NCI-H1105 (cell line): ENCODE measurements around the gene FUBP3.

ENCODE experiments used
- DNase-seq: peaks from one replicate; lab custom pipeline; 2025; lab: John Stamatoyannopoulos, UW

The FUBP3 gene

GRCh38 chr9:130578865-130579737, at the start of gene FUBP3:
TSS of gene FUBP3 (plus strand) at chr9:130579577. CDS start at chr9:130579681, 104 bp downstream.
- peak; percentile 88 for DNase-seq

DNA sequence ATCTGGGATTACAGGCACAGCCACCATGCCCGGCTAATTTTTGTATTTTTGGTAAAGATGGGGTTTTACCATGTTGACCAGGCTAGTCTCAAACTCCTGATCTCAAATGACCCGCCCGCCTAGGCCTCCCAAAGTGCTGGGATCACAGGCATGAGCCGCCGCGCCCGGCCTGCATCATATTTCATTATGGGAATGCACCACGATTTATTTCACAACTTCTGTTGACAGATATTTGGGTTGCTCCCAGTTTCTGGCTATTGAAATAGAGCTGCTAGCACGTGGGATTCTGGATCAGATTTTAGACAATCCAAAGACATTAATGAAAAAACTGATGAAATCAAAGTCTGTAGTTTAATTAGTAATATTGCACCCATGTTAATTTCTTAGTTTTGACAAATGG, 48.4 kb upstream of the FUBP3 start:
- DNase-seq = no peak

DNA sequence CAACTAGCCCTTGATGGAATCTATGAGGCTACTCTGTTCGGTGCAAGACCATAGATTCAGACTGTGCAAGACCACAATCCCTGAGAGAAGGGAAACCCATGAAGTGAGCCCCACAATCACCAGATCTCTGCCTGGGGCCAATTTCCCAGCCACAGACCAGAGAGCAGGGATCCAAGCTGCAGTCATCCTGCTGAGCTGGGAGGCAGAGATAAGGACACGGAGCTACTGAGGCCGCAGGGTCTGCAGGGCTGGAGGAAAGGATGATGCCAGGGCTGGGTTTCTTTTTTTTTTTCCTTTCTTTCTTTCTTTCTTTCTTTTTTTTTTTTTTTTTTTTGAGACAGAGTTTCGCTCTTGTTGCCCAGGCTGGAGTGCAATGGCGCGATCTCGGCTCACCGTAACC, 47.7 kb upstream of the FUBP3 start:
- no peak for DNase-seq

DNA sequence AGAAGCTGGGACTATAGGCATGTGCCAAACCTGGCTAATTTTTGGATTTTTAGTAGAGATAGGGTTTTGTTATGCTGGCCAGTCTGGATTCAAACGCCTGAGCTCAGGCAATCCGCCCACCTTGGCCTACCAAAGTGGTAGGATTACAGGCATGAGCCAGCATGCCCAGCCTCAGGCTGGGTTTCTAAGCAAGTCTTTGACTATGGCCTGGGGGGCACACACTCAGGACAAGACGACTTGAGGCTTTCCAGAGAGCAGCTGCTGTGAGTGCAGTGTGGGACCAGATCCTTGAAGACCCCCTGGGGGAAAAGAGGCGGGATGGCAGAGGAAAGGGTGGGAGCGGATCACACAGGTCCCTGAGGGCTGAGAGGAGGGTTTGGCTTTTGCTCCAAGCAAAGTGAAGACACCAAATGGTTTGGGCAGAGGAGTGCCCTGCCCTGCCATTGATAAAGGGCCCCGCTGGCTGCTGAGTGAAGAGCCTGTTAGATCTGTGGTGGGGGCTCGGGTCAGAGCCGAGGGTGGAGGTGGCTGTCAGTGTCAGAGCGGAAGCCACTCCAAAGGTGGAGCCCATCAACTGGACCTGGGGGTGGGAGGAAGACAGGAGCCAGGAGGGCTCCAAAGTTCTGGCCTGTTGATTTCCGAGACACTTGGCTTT, 46.8 kb upstream of the FUBP3 start:
- DNase-seq = no peak

GRCh38 chr9:130535818-130536521, 43.4 kb upstream of the FUBP3 start:
- peak; percentile 94 for DNase-seq

DNA sequence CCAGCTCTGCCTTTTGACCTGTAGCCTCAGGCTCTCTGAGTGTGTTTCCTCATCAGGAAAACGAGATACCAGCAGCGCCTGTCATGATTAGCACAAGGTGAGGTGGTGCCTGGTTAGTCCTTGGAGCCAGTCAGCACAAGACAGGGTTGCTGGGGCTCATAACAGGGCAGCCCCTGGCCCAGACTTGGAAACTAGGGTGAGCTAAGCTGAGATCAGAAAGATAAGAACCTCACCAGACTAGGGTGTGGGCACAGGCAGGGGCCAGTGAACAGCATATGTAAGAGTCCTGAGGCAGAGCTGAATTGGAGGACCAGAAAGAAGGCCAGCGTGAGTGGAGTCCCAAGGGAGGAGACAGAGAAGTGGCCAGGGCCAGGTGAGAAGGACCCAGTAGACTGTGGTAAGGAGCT, 42.7 kb upstream of the FUBP3 start:
- no peak for DNase-seq

DNA sequence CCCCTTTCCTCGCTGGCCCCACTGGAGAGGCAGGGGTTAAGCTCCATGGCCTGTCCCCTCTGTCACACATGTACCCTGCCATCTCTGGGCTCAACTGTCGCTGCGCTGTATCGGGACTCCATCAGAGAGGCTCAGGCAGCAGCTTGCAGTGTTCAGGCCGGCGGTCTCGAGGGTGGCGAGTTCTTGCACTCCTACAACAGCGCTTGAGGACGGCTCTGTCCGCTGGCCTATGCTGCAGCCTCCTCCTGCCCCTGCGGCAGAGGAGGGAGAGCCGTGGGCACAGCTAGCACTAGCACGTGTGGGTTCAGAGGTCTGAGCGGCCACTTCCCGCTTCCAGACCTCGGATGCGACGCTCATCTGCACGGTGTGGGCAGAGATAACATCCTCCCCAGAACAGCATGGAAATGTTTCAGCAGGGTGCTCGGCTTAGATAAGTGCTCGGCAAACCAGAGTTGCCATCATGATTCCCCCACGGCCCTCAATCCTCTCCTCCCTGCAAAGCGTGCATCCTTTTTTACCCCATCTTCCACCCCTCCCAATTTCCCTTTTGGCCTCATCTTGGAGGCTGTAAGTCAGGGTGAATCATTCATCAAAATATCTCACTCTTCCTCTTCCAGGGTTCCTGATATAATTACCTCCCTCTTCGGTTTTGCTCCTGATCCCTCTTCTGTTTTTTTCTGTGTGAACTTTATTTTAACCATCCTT, 41.9 kb upstream of the FUBP3 start:
- no peak for DNase-seq

DNA sequence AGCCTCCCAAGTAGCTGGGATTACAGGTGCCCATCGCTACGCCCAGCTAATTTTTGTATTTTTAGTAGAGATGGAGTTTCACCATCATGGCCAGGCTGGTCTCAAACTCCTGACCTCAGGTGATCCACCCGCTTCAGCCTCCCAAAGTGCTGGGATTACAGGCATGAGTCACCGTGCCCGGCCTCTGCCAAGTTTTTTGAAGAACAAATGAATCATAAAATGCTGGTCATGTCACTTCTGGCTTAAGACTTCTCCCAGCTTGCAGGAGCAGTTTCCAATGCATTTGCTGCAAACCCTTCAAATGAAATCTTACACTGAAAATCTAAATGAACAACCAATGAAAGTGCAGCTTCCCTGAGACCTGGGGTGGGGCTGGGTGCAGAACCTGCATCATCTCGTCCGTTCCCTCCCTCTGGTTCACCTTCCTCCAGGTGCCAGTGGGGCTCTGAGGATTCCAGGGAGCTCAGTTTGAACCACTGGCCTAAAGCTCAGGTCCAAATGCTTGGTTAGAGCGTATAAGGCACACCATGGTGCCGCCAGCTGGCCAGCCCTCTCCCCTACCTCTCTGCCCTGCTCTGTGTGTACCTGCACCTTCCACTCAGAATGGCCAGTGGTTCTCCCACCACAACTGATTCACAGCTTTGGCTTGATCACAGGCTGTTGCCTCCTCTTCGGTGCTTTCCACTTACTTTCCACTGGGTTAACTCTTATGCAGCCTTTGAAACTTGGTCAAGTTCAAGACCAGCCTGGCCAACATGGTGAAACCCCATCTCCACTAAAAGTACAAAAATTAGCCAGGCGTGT, 39.8 kb upstream of the FUBP3 start:
- DNase-seq = no peak

GRCh38 chr9:130541533-130541932, 37.8 kb upstream of the FUBP3 start:
- DNase-seq = no peak

DNA sequence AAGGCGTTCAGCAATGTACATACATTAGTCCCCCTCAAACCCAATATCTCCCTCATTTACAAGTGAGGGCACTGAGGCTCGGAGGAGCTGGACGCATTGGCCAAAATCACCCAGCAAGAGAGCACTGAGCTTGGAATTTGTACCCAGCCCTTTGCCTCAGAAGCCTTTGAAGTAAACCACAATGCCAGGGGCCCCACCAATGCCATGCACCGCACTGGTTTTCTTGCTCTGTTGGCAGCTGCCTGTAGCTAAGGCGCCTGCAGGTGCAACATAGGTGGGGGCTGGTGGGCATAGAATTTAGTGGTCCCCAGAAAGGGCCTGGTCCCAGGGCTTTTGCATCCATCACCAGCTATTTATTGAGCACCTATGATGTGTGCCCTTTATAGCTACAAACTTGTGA, 37.3 kb upstream of the FUBP3 start:
- DNase-seq = no peak

DNA sequence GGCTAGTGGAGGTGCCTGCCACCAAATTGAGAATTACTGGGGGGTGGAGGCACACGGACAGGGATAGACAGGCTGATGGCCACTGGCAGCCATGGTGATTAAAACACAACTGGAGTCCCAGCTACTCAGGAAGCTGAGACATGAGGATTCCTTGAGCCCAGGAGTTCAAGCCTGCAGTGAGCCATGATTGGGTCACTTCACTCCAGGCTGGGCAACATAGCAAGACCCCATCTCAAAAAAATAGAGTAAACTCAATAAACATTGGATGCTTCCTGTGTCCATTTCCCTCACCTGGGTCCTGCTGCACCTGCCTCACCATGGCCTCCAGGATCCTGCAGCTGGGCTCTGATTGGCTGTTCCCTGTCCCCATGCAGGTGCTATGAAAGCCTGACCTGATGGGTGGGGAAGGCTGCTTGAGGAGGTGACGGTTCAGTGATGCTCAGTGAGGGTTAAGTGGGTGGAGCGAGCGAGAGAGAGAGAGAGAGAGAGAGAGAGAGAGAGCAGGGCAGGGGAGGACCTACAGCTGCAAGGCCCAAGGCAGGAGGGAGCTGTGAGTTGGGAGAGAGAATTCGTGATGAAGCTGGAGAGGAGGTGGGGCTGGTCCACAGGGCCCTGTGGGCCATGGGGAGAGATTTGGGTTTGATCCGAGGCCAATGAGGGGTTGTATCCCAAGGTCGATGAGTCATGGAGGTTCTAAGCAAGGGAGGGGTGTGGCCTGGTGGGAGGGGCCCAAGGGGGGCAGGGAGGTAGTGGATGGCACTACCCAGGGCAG, 36.7 kb upstream of the FUBP3 start:
- no peak for DNase-seq

DNA sequence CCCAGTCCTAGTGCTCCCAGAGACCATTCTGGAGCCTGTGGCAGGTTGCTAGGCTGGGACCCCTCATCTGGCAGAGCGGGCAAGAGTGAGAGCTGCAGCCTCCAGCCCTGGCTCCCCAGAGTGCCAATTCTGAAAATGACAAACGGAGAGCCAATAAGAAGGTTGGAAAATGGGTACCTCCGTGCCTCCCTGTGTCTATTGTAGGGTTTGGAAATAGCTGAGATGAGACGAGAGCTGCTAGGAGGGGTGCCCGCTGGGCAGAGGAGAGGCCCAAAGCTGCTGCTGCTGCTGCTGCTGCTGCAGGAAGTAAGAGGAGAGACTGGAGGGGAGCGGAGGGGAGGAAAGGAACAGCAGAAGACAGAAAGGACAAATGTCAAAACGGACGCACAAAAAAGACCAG, 36.0 kb upstream of the FUBP3 start:
- DNase-seq = no peak

GRCh38 chr9:130543859-130544258, 35.5 kb upstream of the FUBP3 start:
- DNase-seq = no peak

GRCh38 chr9:130544364-130544763, 35.0 kb upstream of the FUBP3 start:
- no peak for DNase-seq

- no peak for DNase-seq
These were observed 31.3 kb upstream of the FUBP3 start for GRCh38 chr9:130548103-130548502.

GRCh38 chr9:130549093-130549735, 30.2 kb upstream of the FUBP3 start:
- DNase-seq = no peak

DNA sequence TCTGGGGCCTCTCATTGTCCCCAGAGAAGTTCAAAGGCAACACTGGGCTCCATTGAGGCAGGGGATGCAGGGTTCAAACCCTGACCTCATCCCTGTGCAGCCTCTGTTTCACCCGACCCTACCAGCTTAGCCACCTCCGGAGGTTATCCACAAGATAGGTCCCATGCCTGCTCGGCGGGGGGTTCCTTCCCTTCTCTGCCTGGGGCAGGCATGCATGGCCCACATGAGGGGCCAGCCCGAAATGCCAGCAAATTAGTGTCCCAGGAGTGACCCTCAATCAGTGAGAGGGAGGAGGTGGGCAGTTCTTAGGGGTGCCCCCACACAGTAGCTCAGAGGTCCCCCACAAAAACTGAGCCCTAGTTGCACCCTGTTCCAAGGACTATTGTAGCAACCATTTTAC, 24.8 kb upstream of the FUBP3 start:
- no peak for DNase-seq

DNA sequence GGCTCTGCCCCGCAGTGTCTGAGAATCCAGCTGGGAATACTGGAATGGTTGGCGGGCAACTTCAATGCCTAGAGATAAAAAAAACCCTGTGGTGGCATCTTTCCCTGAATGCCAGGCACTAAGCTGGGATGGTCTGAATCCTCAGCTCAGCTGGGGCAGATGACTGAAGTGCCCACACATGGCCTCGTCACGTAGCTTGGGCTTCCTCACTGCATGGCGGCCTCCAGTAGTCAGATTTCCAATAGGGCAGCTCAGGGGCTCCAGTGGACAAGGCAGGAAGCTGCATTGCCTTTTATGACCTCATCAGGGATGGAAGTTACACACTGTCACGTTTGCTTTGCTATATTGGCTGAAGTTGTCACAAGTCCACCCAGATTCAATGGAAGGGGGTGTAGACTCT, 24.3 kb upstream of the FUBP3 start:
- DNase-seq = no peak

- DNase-seq = no peak
These were observed 23.4 kb upstream of the FUBP3 start for GRCh38 chr9:130555968-130556367.

- no peak for DNase-seq
These were observed 22.8 kb upstream of the FUBP3 start for GRCh38 chr9:130556396-130557076.
